GM12873 (cell line): ENCODE results near the gene PLAAT2.

Source experiments
- TF ChIP-seq, protein P1 (sequence below): IDR thresholded peaks from 2 replicates; pipeline ENCODE4 v1.5.1; 2012; ENCODE audit warnings: low read depth, mild to moderate bottlenecking, moderate library complexity, low read length, control low read depth; ENCODE audit not compliant: insufficient read depth; ENCODE audit errors: missing control alignments

PLAAT2 gene

DNA sequence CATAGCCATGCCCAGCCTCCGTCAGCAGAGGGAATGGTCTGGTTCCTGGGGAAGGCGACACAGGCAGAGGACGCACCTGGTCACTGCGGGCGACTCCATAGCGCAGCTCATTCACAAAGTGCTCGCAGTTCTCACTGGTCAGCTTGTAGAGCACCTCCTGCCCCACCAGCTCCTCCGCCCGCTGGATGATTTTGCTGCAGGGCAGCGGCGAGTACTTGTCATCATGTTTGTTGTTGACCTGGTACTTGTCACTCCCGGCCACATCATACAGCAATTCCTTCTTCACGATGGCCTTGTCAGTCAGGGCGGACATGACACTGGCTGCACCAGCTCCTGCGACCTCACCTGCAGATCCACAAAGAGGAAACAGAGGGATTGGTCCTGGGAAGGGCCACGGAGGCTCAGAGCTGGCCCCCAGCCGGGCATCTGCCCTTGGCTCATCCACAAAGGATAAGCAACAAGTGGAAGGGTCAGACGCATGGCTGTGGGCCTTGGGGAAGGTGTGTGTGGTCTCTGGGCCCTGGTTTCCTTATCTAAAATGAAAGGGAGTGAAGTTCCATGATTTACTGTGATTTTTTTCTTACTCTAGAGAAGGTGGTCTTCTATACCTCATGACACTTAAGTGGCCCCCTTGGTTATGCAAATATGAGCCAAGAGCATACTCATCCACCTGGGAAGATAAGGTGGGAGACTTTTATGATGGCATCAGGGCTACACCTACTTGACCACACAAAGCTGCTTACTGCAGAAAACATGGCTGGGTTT, 27.0 kb upstream of the PLAAT2 start:
- TF ChIP-seq, protein P1, sequence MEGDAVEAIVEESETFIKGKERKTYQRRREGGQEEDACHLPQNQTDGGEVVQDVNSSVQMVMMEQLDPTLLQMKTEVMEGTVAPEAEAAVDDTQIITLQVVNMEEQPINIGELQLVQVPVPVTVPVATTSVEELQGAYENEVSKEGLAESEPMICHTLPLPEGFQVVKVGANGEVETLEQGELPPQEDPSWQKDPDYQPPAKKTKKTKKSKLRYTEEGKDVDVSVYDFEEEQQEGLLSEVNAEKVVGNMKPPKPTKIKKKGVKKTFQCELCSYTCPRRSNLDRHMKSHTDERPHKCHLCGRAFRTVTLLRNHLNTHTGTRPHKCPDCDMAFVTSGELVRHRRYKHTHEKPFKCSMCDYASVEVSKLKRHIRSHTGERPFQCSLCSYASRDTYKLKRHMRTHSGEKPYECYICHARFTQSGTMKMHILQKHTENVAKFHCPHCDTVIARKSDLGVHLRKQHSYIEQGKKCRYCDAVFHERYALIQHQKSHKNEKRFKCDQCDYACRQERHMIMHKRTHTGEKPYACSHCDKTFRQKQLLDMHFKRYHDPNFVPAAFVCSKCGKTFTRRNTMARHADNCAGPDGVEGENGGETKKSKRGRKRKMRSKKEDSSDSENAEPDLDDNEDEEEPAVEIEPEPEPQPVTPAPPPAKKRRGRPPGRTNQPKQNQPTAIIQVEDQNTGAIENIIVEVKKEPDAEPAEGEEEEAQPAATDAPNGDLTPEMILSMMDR = no peak

DNA sequence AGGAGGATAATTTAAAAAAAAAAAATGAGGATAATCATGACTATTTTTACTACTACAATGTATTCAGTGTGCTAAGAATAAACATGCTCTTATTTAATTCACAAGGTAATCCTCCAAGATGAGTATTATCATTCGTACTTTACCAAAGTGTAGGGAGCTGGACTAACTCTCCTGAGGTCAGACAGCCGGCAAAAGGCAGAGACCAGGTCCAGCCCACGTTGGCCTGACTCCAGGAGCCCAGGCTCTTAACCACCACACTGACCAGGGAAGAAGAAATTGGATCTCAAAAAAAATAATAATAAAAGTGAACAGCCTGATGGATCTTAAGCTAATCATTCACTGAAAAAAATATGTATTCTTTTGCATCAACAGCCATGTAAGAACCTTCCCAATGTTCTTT, 25.8 kb upstream of the PLAAT2 start:
- TF ChIP-seq, protein P1 = no peak

DNA sequence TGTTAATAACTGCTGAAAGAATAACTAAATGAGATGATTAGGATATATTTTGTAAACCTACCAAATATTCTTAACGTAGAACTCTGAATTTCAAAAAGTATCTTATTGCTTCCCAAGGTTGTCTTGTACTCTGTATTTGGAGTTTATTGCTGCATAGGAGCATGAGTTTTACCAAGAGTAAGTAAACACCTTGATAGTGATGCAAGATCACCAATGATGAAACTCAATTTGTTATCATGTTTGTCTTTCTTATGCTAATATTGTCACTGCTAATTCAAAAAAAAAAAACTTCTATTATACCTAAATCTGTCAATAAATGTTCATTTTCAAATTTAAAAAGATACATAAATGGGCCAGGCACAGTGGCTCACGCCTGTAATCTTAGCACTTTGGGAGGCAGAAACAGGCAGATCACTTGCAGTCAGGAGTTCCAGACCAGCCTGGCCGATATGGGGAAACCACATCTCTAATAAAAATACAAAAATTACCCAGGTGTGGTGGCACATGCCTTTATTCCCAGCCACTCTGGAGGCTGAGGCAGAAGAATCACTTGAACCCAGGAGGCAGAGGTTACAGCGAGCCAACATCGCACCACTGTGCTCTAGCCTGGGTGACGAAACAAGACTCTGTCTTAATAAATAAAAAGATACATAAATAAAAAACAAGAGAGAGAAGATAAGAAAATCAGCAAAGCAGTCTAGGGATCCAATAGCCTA, 23.4 kb upstream of the PLAAT2 start:
- TF ChIP-seq, protein P1 = no peak

DNA sequence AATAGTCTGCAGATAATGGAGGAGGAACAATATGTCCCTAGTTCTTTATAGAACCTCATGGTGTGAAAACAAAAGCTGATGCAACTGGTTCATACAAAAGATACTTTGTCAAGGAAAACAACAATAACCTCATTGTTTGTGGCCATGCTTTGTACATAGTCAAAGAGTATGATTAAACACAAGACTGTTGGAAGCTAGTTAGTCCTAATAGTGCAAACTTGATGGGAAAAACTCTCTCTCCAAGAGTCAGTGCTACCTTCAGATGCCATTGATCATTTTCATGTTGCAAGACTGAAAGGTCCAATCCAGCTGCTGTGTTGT, 20.1 kb upstream of the PLAAT2 start:
- TF ChIP-seq, protein P1 = no peak

DNA sequence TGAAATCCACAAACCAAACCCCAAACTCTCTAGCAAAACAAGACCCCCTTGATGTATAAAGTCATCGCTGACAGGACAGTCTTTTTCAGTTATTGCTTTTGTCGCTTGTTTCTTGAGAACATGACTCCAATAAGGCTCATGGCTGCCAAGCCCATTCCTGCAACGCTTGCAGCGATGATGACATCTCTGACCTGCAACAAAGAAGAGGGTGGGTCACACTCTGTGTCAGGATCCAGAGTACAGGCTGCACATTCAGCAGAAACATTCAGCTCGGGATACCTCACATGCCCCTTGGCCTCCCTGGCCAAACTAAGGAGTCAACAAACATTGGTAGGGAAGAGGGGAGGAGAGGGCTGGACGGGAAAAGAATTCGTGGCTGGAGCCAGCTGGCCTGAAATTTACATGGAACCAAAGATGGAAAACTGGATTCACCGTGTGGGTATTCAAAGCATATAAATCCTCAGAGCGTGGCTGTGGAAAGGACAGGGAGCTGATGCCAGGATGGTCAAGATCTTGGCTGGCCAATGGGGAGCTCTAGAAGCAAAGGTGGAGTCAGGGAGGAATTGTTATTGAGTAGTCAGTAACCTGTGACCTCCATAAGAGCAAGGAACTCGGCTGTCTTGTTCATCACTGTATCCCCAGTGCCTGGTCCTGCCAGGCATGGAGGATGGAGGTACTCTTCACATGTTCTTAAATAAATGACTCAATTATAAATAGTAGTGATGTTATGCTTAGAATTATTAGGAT, 11.8 kb upstream of the PLAAT2 start:
- TF ChIP-seq, protein P1 = no peak

DNA sequence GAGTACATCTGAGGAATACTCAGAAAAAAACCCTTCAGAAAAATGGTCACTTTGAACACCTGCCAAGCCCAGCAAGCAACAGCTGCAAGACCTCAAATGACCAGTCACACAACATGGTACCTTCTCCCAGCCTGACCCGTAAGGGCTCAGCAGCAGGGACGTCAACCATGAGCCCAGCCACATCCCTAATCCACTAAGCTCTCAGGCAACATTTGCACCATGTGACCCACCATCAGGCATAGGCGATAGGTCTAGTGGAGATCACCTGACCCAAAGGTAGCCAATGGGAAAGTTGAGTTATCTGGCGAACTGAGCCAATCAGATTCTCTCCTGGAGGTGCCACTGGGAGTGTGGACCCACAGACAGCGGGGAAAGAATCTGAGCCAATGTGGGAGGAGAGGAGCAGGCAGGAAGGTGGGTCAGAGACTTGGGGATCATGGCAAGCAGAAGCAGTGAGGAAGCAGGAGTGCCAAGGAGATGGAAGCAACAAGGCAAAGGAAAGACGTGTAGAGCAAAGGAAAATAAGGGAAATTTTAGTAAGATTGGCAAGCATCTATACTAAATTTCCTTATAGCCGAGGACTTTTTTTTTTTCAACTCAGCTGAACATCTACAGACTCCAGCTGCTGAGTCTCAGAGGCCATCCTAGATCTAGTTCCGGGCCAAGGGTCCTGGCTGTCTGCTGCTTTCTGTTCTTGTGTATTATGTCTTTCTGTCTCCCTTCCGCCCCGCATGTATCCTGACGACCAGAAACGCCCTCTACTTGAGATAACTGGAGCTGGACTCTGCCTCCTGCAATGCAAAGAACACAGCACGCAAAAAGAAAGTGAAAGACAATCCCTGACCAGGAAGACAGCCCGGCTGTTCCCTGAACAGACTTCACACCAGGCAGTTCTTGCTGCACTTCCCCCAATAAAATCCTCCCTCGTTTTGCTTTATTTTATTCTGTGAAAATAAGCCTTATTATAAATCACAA, 11.0 kb upstream of the PLAAT2 start:
- TF ChIP-seq, protein P1 = no peak
